ENCODE measurements around the gene ENOX1.

Gene ENOX1

DNA sequence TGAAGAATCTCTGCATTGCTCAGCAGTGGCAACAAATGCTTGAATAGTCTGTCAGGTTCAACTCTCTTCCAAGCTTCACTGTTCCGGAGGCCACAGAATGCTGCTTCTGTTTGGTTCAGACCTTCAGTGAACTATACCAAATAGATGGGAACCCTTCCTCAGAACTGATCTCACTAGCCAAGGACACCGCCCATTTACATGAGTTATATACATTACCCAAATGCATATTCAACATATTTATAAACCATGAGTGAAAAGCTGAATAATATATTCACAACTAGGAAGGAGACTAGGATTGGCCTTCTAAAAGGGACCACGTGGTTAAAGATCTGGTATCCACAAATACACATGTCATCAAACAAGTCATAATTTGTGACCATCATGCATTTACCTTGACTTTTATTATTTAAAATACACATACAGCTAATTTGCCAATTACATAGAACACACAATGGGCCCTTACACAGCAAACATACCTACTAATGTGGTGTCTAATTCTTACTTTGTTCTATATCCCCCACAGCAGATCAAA is 49.3 kb downstream of the ENOX1 start:
- no peak for DNase-seq

- no peak for DNase-seq
These were observed 54.0 kb downstream of the ENOX1 start for GRCh38 chr13:43732726-43733125.

DNA sequence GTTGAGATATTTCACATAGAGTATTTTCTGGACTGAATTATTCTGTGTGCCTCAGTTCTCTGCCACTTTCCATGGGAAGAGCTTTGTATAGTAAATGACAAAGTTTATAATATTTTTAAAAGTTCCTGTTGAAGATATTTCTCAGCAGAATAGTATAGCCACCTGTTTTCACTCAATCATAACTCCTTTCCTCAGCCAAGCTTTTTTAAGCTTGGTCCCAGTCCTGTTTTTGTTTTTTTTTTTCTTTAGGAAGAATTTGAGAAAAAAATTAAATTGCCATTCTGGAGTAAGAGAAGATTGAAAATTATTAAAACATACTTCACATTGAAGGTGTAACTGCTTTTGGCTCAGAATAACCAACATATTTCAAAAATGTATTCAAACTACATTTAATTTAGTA is 55.5 kb downstream of the ENOX1 start:
- no peak for DNase-seq

GRCh38 chr13:43730642-43731041 is 56.1 kb downstream of the ENOX1 start:
- no peak for DNase-seq

DNA sequence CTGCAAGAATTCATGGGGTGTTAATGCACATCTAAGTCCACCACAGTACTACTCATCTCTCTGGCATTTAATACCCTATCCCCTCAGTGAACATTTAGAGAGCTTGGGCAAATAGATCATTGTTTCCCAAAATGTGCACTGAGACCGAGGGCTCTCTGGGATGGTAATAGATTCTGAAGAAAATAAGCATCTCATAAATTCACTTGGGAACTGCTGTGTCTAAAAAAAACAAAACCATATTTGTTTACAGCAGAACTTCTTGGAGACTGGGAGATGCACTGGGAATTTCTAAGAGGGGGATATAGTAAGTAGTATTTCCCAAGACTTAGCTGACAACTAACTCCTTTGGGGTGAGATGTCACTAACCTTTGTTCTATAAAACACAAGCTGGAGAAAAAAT is 58.4 kb downstream of the ENOX1 start:
- no peak for DNase-seq

DNA sequence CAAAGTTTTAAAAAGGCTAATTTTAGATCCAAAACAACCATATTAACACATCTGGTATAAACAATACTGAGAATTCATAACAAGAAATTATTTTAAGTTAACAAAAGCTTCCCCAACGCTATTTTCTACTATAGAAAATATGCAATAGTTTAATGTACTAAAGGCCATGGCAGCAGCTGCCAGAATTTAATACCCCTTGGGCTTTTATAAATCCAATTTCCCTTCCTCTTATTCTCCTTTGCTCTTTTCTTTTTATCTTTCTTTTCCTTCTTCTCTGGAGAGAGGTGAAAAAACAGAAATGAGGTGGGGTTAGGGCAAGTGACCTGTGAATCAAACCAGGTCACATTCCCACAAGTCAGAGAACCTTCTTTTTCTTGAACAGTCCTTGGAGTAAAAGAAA is 58.9 kb downstream of the ENOX1 start:
- no peak for DNase-seq

DNA sequence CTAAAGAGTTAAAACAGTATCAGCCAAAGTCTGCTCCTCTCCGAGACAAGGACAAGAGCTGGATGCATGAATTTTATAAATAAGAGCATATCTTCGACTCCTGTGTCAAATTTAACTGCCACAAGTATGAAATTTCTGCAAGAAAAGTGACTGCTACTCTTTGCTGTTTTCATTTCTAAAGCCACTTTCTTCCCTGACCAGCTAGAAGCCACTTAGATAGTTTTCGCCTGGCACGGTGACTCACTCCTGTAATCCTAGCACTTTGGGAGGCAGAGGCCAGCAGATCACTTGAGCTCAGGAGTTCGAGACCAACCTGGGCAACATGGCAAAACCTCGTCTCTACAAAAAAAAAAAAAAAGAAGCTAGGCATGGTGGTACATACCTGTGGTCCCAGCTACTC is 61.3 kb downstream of the ENOX1 start:
- DNase-seq = no peak

GRCh38 chr13:43720780-43721397 is 65.9 kb downstream of the ENOX1 start:
- DNase-seq = no peak

GRCh38 chr13:43698758-43699157 is 88.0 kb downstream of the ENOX1 start:
- DNase-seq = no peak

GRCh38 chr13:43698009-43698408 is 88.8 kb downstream of the ENOX1 start:
- DNase-seq = no peak

DNA sequence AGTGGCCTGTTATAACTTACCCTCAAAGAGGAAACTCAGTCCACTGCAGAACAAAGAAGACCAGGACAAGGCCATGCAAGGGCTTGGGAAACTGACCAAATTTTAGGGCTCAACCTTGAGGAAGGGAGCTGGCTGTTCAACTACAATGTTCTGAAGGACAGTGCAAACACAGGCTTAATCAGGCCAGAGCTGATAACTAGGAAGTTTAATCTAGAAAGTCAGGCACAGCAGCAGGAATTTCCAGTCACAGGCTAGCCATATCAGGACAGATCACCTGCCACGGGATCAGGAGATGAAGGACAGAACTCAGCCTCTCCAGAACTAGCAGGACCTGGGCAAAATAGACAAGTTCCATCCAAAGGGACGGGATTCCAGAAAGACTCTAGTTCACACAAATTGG is 89.4 kb downstream of the ENOX1 start:
- DNase-seq = no peak

GRCh38 chr13:43694146-43694664 is 92.6 kb downstream of the ENOX1 start:
- DNase-seq = no peak

DNA sequence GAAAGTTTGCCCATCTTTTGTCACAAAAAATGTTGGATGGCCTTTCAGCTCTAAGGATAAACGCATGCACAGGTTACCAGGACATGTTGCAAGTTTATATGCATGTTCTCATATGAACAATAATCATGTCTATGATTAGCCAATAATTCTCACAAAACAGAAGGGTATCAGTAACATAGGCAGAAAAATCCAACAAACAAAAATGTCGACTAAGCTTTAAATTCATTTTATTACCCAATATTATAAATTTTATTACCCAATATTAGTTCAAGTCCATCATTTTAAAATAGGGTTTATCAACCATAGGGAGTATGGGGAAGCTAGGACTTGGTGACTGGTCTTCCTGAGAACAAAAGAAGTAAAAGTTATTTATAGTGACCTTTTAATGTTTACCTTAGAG is 93.1 kb downstream of the ENOX1 start:
- no peak for DNase-seq

DNA sequence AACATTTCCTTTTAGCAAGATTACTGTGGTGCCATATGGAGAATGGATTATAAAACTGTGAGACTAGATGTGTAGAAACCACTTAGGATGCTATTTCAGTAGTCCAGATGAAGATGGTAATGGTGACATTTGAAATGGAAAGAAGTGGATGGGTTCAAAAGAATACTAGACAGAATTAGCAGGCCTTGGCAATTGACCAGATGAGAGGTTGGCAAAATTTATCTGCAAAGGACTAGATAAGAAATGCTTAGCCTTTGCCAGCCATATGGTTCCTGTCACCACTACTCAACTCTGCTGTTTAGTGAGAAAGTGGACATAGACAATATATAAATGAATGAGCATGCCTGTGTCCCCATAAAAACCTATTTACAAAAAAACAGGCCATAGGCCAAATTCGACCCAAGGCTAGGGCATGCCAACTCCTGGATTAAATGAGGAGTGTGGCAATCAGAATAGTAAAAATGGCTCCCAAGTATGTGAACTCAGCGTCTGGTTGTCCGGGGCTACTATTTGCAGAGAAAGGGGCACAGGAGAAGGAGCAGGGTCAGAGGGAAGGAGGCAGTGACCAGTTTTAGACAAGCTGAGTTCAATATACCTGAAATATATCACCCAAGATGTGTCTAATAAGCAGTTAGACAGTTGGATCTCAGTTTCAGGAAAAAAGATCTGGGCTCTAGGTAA is 98.4 kb downstream of the ENOX1 start:
- no peak for DNase-seq

DNA sequence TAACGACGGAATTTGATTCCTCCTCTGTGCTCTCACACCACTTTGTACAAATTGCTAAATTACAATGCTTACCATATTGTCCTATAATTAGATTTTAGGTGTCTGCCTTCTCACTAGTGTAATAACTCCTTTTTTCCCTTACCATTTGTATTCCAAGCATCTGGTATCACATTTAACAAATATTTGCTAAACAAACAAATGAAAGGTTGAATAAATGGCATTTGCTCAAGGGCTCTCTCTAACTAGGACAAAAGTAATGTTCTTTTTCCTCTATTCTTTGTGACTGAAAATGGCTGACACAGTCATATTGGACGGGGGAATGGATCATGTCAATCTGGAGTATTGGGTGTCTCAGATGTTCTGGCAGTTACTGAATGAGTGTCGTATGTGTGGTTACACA is 99.7 kb downstream of the ENOX1 start:
- DNase-seq = no peak

- DNase-seq = no peak
These were observed 100.2 kb downstream of the ENOX1 start for GRCh38 chr13:43686557-43686956.

DNA sequence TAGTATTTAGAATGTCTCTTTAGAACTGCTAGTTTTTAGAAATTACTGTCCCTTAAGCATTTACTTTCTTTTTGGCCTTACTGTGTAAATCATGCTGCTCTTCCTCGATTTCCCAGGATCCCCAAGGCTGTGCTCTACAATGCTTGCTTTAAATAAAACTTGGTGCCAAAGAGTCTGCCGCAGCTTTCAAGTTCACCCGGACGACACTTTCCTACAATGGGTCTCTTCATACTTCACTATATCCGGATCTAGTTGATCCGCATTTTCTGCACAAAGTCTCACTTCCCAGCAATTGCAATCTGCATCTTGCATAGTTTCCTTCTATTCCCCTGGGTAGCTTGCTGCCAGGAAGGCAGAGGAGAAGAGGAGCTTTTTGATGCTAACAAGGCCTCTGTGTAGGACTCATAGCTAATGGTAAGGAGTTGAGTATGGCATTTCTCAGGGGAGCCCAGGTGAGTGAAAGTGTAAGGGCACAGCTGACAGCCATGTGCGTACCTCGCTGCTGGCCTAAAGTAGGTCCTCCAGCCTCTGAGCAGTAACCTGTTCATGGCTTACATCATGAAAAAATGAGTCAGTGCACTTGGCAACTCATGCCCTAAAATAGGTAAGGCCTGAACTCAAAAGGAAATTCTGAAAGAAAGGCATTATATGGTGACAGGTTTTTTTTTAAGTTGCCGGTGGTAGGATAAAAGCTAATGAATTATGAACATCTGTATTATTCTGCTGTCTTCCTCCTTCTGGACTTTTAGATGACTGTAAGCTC is 101.6 kb downstream of the ENOX1 start:
- no peak for DNase-seq

GRCh38 chr13:43682701-43683100 is 104.1 kb downstream of the ENOX1 start:
- no peak for DNase-seq

DNA sequence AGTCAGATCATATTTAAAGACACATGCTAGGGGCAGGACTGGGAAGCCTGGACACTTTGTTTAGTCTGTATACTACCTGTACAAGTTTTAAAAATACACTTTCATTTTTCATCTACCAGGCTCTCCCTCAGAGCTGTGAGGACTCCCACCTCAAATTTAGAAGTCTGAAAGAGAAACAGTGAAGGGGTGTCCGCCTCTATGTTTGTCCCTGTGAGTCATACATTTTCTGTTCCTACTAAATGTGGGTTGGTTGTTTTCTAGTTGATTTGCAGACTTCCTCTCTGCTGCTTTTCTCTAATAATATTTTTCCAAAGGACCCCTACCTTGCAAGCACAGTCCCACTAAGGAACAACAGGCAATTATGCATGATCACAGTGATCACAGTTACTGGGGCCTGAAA is 110.5 kb downstream of the ENOX1 start:
- no peak for DNase-seq

DNA sequence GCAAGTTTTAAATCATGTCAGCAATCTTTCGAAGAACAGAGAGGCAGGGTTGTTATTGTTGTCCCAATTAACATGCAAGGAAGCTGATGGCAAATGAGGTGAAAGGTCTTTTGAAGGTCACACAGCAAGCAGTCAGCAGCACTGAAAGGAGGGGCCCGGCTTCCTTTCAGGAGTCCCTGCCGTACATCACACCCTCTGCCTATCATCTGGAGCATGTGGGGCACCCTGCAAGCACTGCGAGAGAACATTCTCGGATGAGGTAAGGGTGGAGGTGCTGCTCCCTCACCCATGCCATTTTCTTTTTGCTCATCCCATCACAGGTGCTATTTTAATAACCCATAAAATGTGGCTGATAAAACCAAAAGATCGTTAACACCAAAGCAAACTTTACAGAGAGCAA is 111.2 kb downstream of the ENOX1 start:
- DNase-seq = no peak

DNA sequence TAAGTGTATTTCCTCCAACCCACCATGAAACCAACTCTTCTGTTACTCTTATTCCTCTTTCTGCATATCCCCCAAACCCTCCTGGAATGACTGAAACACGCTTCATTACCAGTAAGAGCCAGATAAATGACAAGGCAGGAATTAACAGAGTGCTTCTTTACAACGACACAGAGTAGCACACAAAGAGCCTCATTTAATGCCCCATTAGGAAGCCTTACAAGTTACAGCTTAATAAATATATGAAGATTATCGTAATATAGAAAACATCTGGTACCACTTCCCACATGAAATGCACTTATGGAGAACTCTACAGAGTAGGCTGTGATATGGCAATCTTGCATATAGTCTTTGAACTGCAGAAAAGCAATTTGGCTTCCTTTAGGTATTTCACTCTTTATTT is 116.8 kb downstream of the ENOX1 start:
- no peak for DNase-seq

- no peak for DNase-seq
These were observed 117.7 kb downstream of the ENOX1 start for GRCh38 chr13:43669101-43669500.

GRCh38 chr13:43666403-43666802 is 120.4 kb downstream of the ENOX1 start:
- DNase-seq = no peak

DNA sequence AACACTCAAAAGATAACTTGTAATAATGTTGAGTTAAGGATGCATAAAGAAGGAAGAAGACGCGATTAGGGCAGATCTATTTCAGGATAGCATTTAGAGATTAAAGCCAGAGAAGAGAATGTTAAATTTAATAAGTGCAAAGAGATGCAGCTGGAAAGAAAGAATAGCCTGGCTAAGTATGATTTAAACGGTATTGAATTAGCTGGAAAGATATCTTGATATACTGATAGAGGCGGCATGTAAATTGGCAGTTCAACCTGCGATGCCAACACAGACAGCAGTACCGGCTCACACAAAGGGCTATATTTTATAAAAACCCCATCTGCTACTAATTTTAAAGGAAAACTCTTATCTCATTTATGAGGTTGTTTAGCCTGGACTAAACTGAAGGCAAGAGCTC is 121.4 kb downstream of the ENOX1 start:
- no peak for DNase-seq

Measured in NCI-H1417 treated with DMSO at 0.1 percent for 48 hours (cell line).